Measurements from ENCODE around the gene SEMA4C. TPM values are rescaled to one million over a fixed set of nuclear protein-coding genes. Genes with fewer than 3 reads are reported as not detected.

SEMA4C gene
- total RNA-seq, 1 experiment from 2014 or later = 16.3 TPM

GRCh38 chr2:96876269-96877041, 6.6 kb upstream of the SEMA4C start:
- BruUV-seq (replicated peaks) = no TSS peak
- Mint-ChIP-seq H3K27ac (ENCODE audit: low read depth, unreplicated experiment) (no peak overlapping the region), H3K4me3 (ENCODE audit: unreplicated experiment) (no peak overlapping the region), H3K36me3 (ENCODE audit: insufficient read depth, unreplicated experiment) (no peaks in the 10 kb centered on the region), H3K27me3 (ENCODE audit: insufficient read depth, unreplicated experiment) (no peaks in the 10 kb centered on the region), H3K9me3 (ENCODE audit: unreplicated experiment) (no peaks in the 10 kb centered on the region), H3K4me1 (ENCODE audit: insufficient read depth, unreplicated experiment) (no peaks in the 10 kb centered on the region)
- POLR2A ChIA-PET = interaction anchor here (0.6 to 2.1 kb wide), 4 partner anchors 9 to 94 kb away, joined by 3 to 5 read pairs (median 3); partner anchors contain the start of gene ANKRD39
- DNase-seq (ENCODE audit: unreplicated experiment) = no peak
- intact Hi-C loops (cut with micrococcal nuclease) = no loop called here
- CTCF ChIA-PET = interaction anchor here (1.3 kb wide), 1 partner anchor 75 kb away, joined by 6 read pairs; no protein-coding TSS in a partner anchor
- TF ChIP-seq CTCF (IDR thresholded peaks at IDR 0.05; ENCODE audit: unreplicated experiment) = no peak

- Mint-ChIP-seq H3K4me3 (ENCODE audit: unreplicated experiment) (no peak overlapping the region), H3K4me1 (ENCODE audit: insufficient read depth, unreplicated experiment) (no peaks in the 10 kb centered on the region), H3K36me3 (ENCODE audit: insufficient read depth, unreplicated experiment) (no peaks in the 10 kb centered on the region), H3K27me3 (ENCODE audit: insufficient read depth, unreplicated experiment) (no peaks in the 10 kb centered on the region), H3K9me3 (ENCODE audit: unreplicated experiment) (no peaks in the 10 kb centered on the region), H3K27ac (ENCODE audit: low read depth, unreplicated experiment) (no peak overlapping the region)
- intact Hi-C loops (cut with micrococcal nuclease) = no loop called here
- DNase-seq (ENCODE audit: unreplicated experiment) = no peak
- TF ChIP-seq CTCF (IDR thresholded peaks at IDR 0.05; ENCODE audit: unreplicated experiment) = no peak
- no TSS peak for BruUV-seq (replicated peaks)
- ChIA-PET CTCF (interaction anchor here (0.9 to 1.3 kb wide), 3 partner anchors 9 to 76 kb away, joined by 3 to 6 read pairs (median 4); partner anchors contain the start of gene ANKRD39), POLR2A (interaction anchor here (2.1 kb wide), 1 partner anchor 18 kb away, joined by 5 read pairs; the partner anchor contains the start of gene ANKRD39)
Observed at GRCh38 chr2:96875498-96876268, 5.8 kb upstream of the SEMA4C start.

DNA sequence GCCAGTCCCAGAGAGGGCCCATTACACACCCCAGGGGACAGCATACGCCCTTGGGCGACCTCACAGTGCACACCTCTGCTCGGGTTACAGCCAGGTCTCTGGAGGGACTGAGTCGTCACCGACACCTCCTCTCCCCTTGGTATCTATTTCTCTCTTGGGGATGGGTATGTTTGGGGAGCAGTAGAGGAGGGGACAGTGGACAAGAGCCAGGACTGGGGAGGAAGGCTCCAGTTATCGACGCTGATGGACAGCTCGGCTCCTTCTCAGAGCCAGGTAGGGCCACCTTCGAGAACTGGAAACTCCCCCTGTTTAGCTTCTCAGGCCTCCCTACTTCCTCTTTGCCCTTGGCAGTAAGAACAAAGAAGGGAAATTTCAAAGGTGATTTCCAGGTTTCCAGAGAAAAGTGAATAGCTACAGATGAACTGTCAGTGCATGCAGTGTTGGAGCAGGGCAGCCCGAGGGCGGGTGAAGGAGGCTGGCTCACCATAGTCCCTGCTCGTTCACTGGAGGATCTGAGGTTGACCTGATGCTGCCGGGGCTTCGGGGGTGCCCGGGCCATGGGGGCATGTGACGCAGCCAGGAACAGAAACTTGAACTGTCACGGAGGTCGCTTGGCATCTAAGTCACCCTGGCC, 4.4 kb upstream of the SEMA4C start:
- no peaks in the 10 kb centered on the region for H3K4me1 Mint-ChIP-seq (ENCODE audit: insufficient read depth, unreplicated experiment)
- intact Hi-C loops (cut with micrococcal nuclease) = no loop called here

More for the DNA sequence above, 4.4 kb upstream of the SEMA4C start:
- TF ChIP-seq CTCF (IDR thresholded peaks at IDR 0.05; ENCODE audit: unreplicated experiment) = no peak
- Mint-ChIP-seq H3K27me3 (ENCODE audit: insufficient read depth, unreplicated experiment) (no peaks in the 10 kb centered on the region), H3K36me3 (ENCODE audit: insufficient read depth, unreplicated experiment) (no peaks in the 10 kb centered on the region), H3K9me3 (ENCODE audit: unreplicated experiment) (no peaks in the 10 kb centered on the region), H3K4me3 (ENCODE audit: unreplicated experiment) (no peak overlapping the region), H3K27ac (ENCODE audit: low read depth, unreplicated experiment) (no peak overlapping the region)
- no TSS peak for BruUV-seq (replicated peaks)
- DNase-seq (ENCODE audit: unreplicated experiment) = no peak
- POLR2A ChIA-PET = interaction anchor here (2.1 kb wide), 1 partner anchor 17 kb away, joined by 5 read pairs; the partner anchor contains the start of gene ANKRD39
- CTCF ChIA-PET = interaction anchor here (1.3 to 2.3 kb wide), 2 partner anchors 16 kb away, joined by 4 to 10 read pairs; partner anchors contain the start of gene ANKRD39
